Aortic smooth muscle cell (primary cell): ENCODE results near the gene STAP2. TPM values are rescaled to one million over a fixed set of nuclear protein-coding genes. Genes with fewer than 3 reads are reported as not detected.

Source experiments
- total RNA-seq: library from RNA; depleted of rRNA; stranded (reverse); fragments of >200 nt; gene quantifications from 2 replicates; pipeline ENCODE4 v1.2.3, GENCODE V29; 2014

Gene STAP2
- total RNA-seq, result 1.7 and 2.1 TPM in 2 replicates

GRCh38 chr19:4338441-4339355 lies at the start of gene STAP2:
TSS of gene STAP2 (minus strand) at chr19:4338827. CDS start at chr19:4338753, 74 bp downstream.

GRCh38 chr19:4343370-4344307 lies 5.0 kb upstream of the STAP2 start, which contains the start of gene MPND:
TSS of gene MPND (plus strand) at chr19:4343562. CDS start at chr19:4343594, 32 bp downstream.

GRCh38 chr19:4304538-4305256 lies 33.9 kb downstream of the STAP2 start, which contains the start of gene FSD1:
TSS of gene FSD1 (plus strand) at chr19:4304598. CDS start at chr19:4304747, 149 bp downstream.

GRCh38 chr19:4302243-4302640 lies 36.4 kb downstream of the STAP2 start, which contains the start of gene TMIGD2:
TSS of gene TMIGD2 (minus strand) at chr19:4302389. CDS start at chr19:4302385, 4 bp downstream.

GRCh38 chr19:4278419-4279266 lies 60.0 kb downstream of the STAP2 start, which contains the start of gene SHD:
TSS of gene SHD (plus strand) at chr19:4279266. CDS start at chr19:4280064, 798 bp downstream.

Other genes with a start within 250 kb of the STAP2 start
- gene MAP2K2, start 214.7 kb downstream of the STAP2 start, total RNA-seq, result 203 and 232 TPM in 2 replicates
- gene CREB3L3, start 185.2 kb downstream of the STAP2 start, total RNA-seq, result not detected in 2 replicates
- gene SIRT6, start 156.3 kb downstream of the STAP2 start, total RNA-seq, result 13.5 and 15.5 TPM in 2 replicates
- gene ANKRD24, start 156.1 kb downstream of the STAP2 start, total RNA-seq, result 1.5 and 1.6 TPM in 2 replicates
- not detected in 2 replicates for gene EBI3, start 109.3 kb downstream of the STAP2 start, total RNA-seq
- gene YJU2, start 91.7 kb downstream of the STAP2 start, total RNA-seq, result 13.2 and 16.2 TPM in 2 replicates
- gene SHD, start 59.6 kb downstream of the STAP2 start, total RNA-seq, result not detected in 2 replicates
- gene TMIGD2, start 36.4 kb downstream of the STAP2 start, total RNA-seq, result not detected in 2 replicates
- gene FSD1, start 34.2 kb downstream of the STAP2 start, total RNA-seq, result 0.99 and 2.2 TPM in 2 replicates
- gene MPND, start 4.7 kb upstream of the STAP2 start, total RNA-seq, result 6.3 and 6.7 TPM in 2 replicates
- 30.1 and 30.8 TPM in 2 replicates for gene SH3GL1, start 61.7 kb upstream of the STAP2 start, total RNA-seq
- 9.1 and 19.2 TPM in 2 replicates for gene CHAF1A, start 63.8 kb upstream of the STAP2 start, total RNA-seq
- gene UBXN6, start 119.0 kb upstream of the STAP2 start, total RNA-seq, result 94.1 and 105 TPM in 2 replicates
- 51.4 and 66.2 TPM in 2 replicates for gene HDGFL2, start 133.5 kb upstream of the STAP2 start, total RNA-seq
- under 0.01 and 0.06 TPM in 2 replicates for gene PLIN4, start 179.7 kb upstream of the STAP2 start, total RNA-seq
- not detected in 2 replicates for gene PLIN5, start 196.4 kb upstream of the STAP2 start, total RNA-seq
- gene LRG1, start 201.2 kb upstream of the STAP2 start, total RNA-seq, result not detected in 2 replicates
- 1.3 and 3.6 TPM in 2 replicates for gene SEMA6B, start 220.9 kb upstream of the STAP2 start, total RNA-seq